Activated T-cell treated with anti-CD3 and anti-CD28 coated beads, Interleukin-2, amount 50 U/mL, for 4 hours (primary cell): ENCODE results near the gene ERICH2. TPM values are rescaled to one million over a fixed set of nuclear protein-coding genes. Genes with fewer than 3 reads are reported as not detected.
"Not testable (repeated sequence)": the region's sequence is repeated elsewhere in the genome, so short reads cannot be mapped to it uniquely, and the experiment has no call there.

Experiments
- ATAC-seq, 2 donors: fragments of 200-7000 bp; cut with Tn5 transposase; one replicate each; pipeline ENCODE4 v1.10.0; 2021
- DNase-seq: peaks from one replicate; pipeline ENCODE4 v3.0.0-alpha.2; 2020
- H3K27me3 Mint-ChIP-seq: one replicate; pipeline ENCODE4 v1.8.0; 2021; ENCODE audit warnings: low read depth, mixed read lengths
- H3K36me3 Mint-ChIP-seq: one replicate; pipeline ENCODE4 v1.8.0; 2022; ENCODE audit warnings: mixed read lengths; ENCODE audit not compliant: insufficient read depth
- H3K4me1 Mint-ChIP-seq: one replicate; pipeline ENCODE4 v1.8.0; 2021; ENCODE audit warnings: low read depth, mixed read lengths
- H3K4me3 Mint-ChIP-seq: one replicate; pipeline ENCODE4 v1.8.0; 2021; ENCODE audit warnings: mild to moderate bottlenecking, moderate library complexity, mixed read lengths
- H3K9me3 Mint-ChIP-seq: one replicate; pipeline ENCODE4 v1.8.0; 2021; ENCODE audit warnings: mixed read lengths
- total RNA-seq, 3 donors: library from RNA; stranded (reverse); gene quantifications; one replicate each; pipeline ENCODE4 v1.2.1, GENCODE V29; 2021

Gene ERICH2
- total RNA-seq, 3 donors from 2014 or later: not detected

- no peak overlapping the region for H3K4me3 Mint-ChIP-seq
Measured at GRCh38 chr2:170743530-170744239, 26.5 kb upstream of the ERICH2 start.

GRCh38 chr2:170744248-170745002, 25.8 kb upstream of the ERICH2 start:
- ATAC-seq: no peak
- Mint-ChIP-seq H3K36me3 (no peaks in the 10 kb centered on the region), H3K9me3 (no peaks in the 10 kb centered on the region)

More at GRCh38 chr2:170743530-170744239, 26.5 kb upstream of the ERICH2 start:
- no peaks in the 10 kb centered on the region for H3K4me1 Mint-ChIP-seq
- H3K36me3 Mint-ChIP-seq: no peaks in the 10 kb centered on the region
- no peak for DNase-seq
- no peak for ATAC-seq
- H3K27me3 Mint-ChIP-seq: peaks cover 34% of the 10 kb centered on the region
- H3K9me3 Mint-ChIP-seq: no peaks in the 10 kb centered on the region

DNA sequence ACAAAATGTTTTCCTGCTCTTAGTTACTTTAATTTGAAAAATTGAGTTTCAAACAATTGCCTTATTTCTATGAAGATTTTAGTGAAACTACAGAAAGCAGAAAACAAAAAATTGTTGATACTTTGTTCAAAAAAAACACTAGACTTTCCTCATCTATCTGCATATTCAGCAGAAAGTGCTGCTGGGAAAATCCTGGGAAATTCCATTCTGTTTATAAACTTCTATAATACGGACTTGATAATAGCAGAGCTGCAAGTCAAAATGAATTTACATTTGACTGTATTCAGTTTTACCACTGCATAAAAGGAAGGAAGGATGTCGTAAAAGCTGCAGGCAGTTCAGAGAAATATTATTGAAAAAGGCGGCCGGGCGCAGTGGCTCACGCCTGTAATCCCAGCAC, 24.9 kb upstream of the ERICH2 start:
- Mint-ChIP-seq H3K9me3 (no peaks in the 10 kb centered on the region), H3K36me3 (no peaks in the 10 kb centered on the region), H3K27me3 (peaks cover 30% of the 10 kb centered on the region), H3K4me3 (no peak overlapping the region), H3K4me1 (no peaks in the 10 kb centered on the region)
- DNase-seq: no peak
- ATAC-seq: no peak

More at GRCh38 chr2:170744248-170745002, 25.8 kb upstream of the ERICH2 start:
- Mint-ChIP-seq H3K27me3 (peaks cover 30% of the 10 kb centered on the region), H3K4me1 (no peaks in the 10 kb centered on the region), H3K4me3 (no peak overlapping the region)
- no peak for DNase-seq

- DNase-seq (no peak), ATAC-seq (no peak)
- H3K4me3 Mint-ChIP-seq: no peak overlapping the region
- no peaks in the 10 kb centered on the region for H3K36me3 Mint-ChIP-seq
- H3K9me3 Mint-ChIP-seq: no peaks in the 10 kb centered on the region
- no peaks in the 10 kb centered on the region for H3K4me1 Mint-ChIP-seq
- H3K27me3 Mint-ChIP-seq: peaks cover 35% of the 10 kb centered on the region
Measured at GRCh38 chr2:170747921-170748320, 22.3 kb upstream of the ERICH2 start.

- DNase-seq, H3K4me1 Mint-ChIP-seq, H3K4me3 Mint-ChIP-seq, H3K36me3 Mint-ChIP-seq, H3K9me3 Mint-ChIP-seq: not testable (repeated sequence)
- ATAC-seq: peak in 1 of 2 donors; percentile 56
- H3K27me3 Mint-ChIP-seq: peaks cover 23% of the 10 kb centered on the region
Measured at GRCh38 chr2:170751555-170751954, 18.6 kb upstream of the ERICH2 start.

GRCh38 chr2:170761572-170761971, 8.6 kb upstream of the ERICH2 start:
- no peaks in the 10 kb centered on the region for H3K36me3 Mint-ChIP-seq
- H3K27me3 Mint-ChIP-seq: peaks cover 6% of the 10 kb centered on the region
- no peak for ATAC-seq
- no peak for DNase-seq
- H3K4me3 Mint-ChIP-seq: no peak overlapping the region
- H3K9me3 Mint-ChIP-seq: no peaks in the 10 kb centered on the region
- H3K4me1 Mint-ChIP-seq: peaks cover 1% of the 10 kb centered on the region

GRCh38 chr2:170762760-170763159, 7.4 kb upstream of the ERICH2 start:
- peaks cover 2% of the 10 kb centered on the region for H3K4me1 Mint-ChIP-seq
- DNase-seq (no peak), ATAC-seq (no peak)
- peaks cover 4% of the 10 kb centered on the region for H3K27me3 Mint-ChIP-seq
- no peaks in the 10 kb centered on the region for H3K36me3 Mint-ChIP-seq
- no peak overlapping the region for H3K4me3 Mint-ChIP-seq
- no peaks in the 10 kb centered on the region for H3K9me3 Mint-ChIP-seq

- H3K4me3 Mint-ChIP-seq: no peak overlapping the region
- peaks cover 2% of the 10 kb centered on the region for H3K4me1 Mint-ChIP-seq
- no peaks in the 10 kb centered on the region for H3K9me3 Mint-ChIP-seq
- ATAC-seq: no peak
- no peak for DNase-seq
- peaks cover 4% of the 10 kb centered on the region for H3K27me3 Mint-ChIP-seq
- H3K36me3 Mint-ChIP-seq: no peaks in the 10 kb centered on the region
Measured at GRCh38 chr2:170763232-170763631, 6.9 kb upstream of the ERICH2 start.

DNA sequence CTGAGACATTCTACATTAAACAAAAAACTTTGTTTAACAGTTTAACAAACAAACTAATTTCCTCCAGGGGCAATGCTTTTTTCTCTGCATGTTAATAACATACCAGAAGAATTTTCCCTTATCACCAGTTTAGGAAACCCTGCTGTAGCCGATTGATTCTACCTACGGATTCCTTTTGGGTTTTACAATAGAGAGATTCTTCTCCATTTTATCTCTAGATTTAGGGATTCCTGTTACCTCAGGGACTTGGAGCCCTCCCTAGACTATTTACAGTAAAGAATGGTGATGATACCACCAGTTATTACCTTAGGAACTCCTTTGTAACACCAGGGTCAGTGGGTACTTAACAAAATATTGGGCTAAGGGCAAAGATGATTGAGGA, 5.3 kb upstream of the ERICH2 start:
- no peak for ATAC-seq
- Mint-ChIP-seq H3K36me3 (no peaks in the 10 kb centered on the region), H3K9me3 (no peaks in the 10 kb centered on the region), H3K27me3 (peaks cover 4% of the 10 kb centered on the region), H3K4me3 (no peak overlapping the region), H3K4me1 (peaks cover 2% of the 10 kb centered on the region)
- no peak for DNase-seq

GRCh38 chr2:170766693-170767092, 3.5 kb upstream of the ERICH2 start:
- Mint-ChIP-seq H3K27me3 (peaks cover 9% of the 10 kb centered on the region), H3K4me1 (peaks cover 9% of the 10 kb centered on the region), H3K4me3 (no peak overlapping the region), H3K9me3 (no peaks in the 10 kb centered on the region), H3K36me3 (no peaks in the 10 kb centered on the region)
- DNase-seq (no peak), ATAC-seq (no peak)

GRCh38 chr2:170770606-170771420, 635 bp downstream of the ERICH2 start:
- peak overlapping the region; percentile 77 for H3K4me3 Mint-ChIP-seq
- DNase-seq: peak; percentile 63
- H3K36me3 Mint-ChIP-seq: no peaks in the 10 kb centered on the region
- peaks cover 10% of the 10 kb centered on the region for H3K4me1 Mint-ChIP-seq
- H3K9me3 Mint-ChIP-seq: no peaks in the 10 kb centered on the region
- ATAC-seq: peak; percentile 88 to 90
- peaks cover 15% of the 10 kb centered on the region for H3K27me3 Mint-ChIP-seq

GRCh38 chr2:170771421-170771937, 1.3 kb downstream of the ERICH2 start:
- no peaks in the 10 kb centered on the region for H3K36me3 Mint-ChIP-seq

GRCh38 chr2:170772295-170772694, 2.1 kb downstream of the ERICH2 start:
- H3K9me3 Mint-ChIP-seq: no peaks in the 10 kb centered on the region
- H3K36me3 Mint-ChIP-seq: no peaks in the 10 kb centered on the region
- DNase-seq (no peak), ATAC-seq (no peak)
- peaks cover 8% of the 10 kb centered on the region for H3K4me1 Mint-ChIP-seq
- H3K27me3 Mint-ChIP-seq: peaks cover 15% of the 10 kb centered on the region
- H3K4me3 Mint-ChIP-seq: peak overlapping the region; percentile 39

More at GRCh38 chr2:170771421-170771937, 1.3 kb downstream of the ERICH2 start:
- H3K9me3 Mint-ChIP-seq: no peaks in the 10 kb centered on the region
- DNase-seq (no peak), ATAC-seq (no peak)
- H3K27me3 Mint-ChIP-seq: peaks cover 15% of the 10 kb centered on the region
- H3K4me3 Mint-ChIP-seq: peak overlapping the region; percentile 76
- H3K4me1 Mint-ChIP-seq: peaks cover 9% of the 10 kb centered on the region

GRCh38 chr2:170774074-170774473, 3.9 kb downstream of the ERICH2 start:
- Mint-ChIP-seq H3K9me3 (no peaks in the 10 kb centered on the region), H3K4me1 (peaks cover 8% of the 10 kb centered on the region), H3K4me3 (no peak overlapping the region), H3K36me3 (no peaks in the 10 kb centered on the region), H3K27me3 (peaks cover 23% of the 10 kb centered on the region)
- ATAC-seq: no peak
- no peak for DNase-seq
